ENCODE results near the gene CD82.

Gene CD82

DNA sequence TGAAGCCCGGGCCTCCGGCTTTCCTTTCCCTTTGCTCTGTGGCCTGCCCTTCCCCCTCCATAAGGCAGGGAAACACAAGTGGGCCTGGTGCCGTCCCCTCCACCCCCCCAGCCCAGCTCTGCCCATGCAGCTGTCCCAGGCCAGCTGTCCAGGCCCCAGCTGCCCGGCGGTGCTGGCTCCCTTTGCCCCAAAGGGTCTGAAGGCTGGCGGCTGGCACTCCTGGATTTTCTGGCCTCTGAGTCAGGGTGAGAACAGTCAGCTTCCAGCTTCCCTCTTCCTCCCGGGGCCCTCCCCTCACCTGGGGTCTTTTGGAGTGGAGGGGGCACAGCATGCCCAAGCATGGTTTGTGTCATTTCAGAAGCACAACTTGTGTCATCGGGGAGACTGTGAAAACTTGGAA lies 27.8 kb downstream of the CD82 start:
- no peak for DNase-seq (ENCODE audit: low spot score)
- no peak for TF ChIP-seq CTCF (IDR thresholded peaks at IDR 0.05; ENCODE audit: extremely low read depth, missing control alignments)

DNA sequence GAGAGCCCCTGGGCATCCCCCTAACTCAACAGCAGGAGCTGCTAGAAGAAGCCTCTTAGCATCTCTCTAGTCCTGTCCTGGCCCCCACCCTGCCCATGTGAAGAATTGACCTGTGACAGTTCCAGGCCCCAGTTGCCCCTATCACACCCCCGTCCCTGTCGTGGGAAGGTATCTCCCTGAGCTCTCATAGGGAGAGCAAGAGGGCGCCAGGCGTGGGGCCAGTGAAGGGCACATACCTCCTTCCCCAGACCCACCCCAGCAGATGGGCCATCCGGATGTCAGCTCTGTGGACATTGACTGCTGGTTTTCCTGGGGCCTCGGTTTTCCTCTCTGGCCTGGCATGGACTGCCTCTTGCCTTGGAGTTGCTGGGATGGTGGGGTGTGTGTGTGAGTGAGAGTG lies 29.5 kb downstream of the CD82 start:
- no peak for DNase-seq (ENCODE audit: low spot score)
- no peak for TF ChIP-seq CTCF (IDR thresholded peaks at IDR 0.05; ENCODE audit: extremely low read depth, missing control alignments)

- no peak for DNase-seq (ENCODE audit: low spot score)
- TF ChIP-seq CTCF (IDR thresholded peaks at IDR 0.05; ENCODE audit: extremely low read depth, missing control alignments), result no peak
These were observed 30.5 kb downstream of the CD82 start for GRCh38 chr11:44595964-44596381.

DNA sequence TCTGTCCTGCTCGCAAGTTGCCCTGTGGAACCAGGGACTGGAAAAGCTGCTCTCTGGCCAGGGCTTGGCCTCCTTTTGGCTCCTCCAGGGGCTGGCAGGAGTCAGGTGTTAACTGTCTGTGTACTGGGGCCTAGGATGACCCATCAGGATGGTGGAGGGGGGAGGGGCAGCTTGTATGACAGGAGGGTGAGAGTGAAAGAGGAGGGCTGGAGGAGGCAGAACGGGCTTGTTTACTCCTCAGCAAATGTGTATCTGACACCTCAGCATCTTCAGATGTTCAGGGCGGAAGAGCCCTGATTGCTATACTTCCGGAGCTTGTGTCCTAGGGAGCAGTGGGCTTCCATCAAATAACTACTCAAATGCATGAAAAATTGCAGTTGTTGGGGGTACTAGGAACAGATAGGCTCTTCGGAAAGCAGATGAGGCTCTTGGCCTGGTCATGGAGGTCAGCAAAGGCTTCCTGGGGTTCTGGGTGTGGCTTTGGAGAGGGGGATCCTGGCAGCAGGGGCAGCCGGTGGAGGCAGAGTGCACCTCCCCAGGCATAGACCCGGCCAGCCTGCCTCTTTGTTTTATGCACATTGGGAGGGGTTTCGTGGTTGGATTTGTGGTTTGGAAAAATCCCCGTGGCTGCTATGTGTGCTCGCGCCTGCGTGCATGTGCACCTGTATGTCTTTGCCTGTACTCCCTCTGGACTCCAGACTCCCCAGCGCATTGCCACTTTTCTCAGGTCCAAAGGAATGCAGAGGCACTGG lies 31.2 kb downstream of the CD82 start:
- TF ChIP-seq CTCF (IDR thresholded peaks at IDR 0.05; ENCODE audit: extremely low read depth, missing control alignments), result no peak
- peak; percentile 69 for DNase-seq (ENCODE audit: low spot score)

GRCh38 chr11:44597358-44598012 lies 32.0 kb downstream of the CD82 start:
- TF ChIP-seq CTCF (IDR thresholded peaks at IDR 0.05; ENCODE audit: extremely low read depth, missing control alignments), result no peak
- peak; percentile 38 for DNase-seq (ENCODE audit: low spot score)

DNA sequence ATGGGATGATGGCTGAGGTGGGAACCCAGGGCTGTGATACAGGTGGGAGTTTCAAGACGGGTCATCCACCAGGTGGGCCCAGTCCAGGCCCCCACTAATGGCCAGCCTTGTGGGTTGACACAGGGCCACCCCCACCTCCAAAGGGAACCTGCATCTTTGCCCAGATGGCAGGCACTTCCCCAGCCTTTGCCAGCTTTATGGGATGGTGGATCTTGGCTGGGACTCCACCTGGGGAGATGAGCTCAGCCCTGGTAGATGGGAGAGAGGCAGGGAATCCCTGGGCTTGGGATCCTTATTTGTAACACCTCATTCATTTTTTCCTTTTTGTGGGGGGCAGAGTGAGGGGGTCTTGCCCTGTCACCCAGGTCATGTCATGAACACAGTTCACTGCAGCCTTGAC lies 33.4 kb downstream of the CD82 start:
- no peak for TF ChIP-seq CTCF (IDR thresholded peaks at IDR 0.05; ENCODE audit: extremely low read depth, missing control alignments)

DNA sequence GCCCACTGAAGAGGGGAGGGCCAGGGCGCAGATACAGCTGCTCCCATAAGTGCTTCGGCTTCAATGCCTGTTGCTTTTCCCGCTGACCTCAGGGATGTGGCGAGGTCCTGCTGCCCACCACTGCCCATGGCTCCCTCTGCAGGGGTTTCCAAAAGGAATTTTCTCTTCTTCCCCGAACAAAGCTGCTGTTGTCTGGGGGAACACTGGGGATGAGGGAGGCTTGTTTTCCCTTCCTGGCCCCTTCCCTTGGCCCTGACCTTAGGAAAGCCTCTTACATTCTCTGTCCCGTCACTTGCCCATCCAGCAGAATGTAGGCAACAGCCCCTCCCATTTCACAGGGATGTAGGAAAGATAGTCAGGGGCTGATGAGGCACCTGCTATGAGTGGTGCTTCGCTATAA lies 34.8 kb downstream of the CD82 start:
- no peak for TF ChIP-seq CTCF (IDR thresholded peaks at IDR 0.05; ENCODE audit: extremely low read depth, missing control alignments)
- DNase-seq (ENCODE audit: low spot score), result no peak

More for the DNA sequence above, 33.4 kb downstream of the CD82 start:
- DNase-seq (ENCODE audit: low spot score), result no peak
